GM19438 (cell line): ENCODE measurements around the gene CNTNAP4.

Experiments
- ATAC-seq: cut with Tn5 transposase; IDR thresholded peaks from one replicate; pipeline ENCODE4 v1.9.1; 2021; ENCODE audit warnings: low read depth; ENCODE audit not compliant: unreplicated experiment

CNTNAP4 gene

DNA sequence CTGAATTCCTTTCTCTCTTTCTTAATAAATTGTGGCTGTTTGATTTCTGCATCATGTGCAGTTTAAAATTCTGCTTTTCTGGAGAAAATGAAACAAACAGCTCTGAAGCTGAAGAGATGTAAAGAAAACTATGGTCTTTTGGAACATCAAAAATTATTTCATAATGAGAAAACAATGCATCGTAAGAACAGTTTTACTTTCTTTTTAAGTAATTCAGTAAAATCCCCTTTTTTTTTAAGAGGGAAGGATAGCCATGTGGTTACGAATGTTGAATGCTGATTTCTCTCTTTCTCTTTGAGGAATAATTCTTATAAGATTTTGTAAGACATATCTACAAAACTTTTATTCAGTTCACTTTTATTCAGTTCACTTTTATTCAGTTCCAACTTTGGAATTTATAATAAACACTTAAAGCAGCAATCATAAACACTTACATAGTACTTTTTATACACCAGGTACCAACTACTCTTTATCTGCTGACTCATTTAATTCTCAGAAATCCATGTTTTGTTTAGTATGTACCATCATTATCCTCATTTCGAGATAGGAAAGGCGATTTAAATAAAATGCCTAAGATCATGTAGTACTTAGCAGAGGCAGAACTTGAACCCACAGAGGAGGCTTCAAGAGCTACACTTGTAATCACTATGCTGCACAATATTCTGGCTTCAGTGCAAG lies 26.6 kb downstream of the CNTNAP4 start:
- ATAC-seq = no peak

DNA sequence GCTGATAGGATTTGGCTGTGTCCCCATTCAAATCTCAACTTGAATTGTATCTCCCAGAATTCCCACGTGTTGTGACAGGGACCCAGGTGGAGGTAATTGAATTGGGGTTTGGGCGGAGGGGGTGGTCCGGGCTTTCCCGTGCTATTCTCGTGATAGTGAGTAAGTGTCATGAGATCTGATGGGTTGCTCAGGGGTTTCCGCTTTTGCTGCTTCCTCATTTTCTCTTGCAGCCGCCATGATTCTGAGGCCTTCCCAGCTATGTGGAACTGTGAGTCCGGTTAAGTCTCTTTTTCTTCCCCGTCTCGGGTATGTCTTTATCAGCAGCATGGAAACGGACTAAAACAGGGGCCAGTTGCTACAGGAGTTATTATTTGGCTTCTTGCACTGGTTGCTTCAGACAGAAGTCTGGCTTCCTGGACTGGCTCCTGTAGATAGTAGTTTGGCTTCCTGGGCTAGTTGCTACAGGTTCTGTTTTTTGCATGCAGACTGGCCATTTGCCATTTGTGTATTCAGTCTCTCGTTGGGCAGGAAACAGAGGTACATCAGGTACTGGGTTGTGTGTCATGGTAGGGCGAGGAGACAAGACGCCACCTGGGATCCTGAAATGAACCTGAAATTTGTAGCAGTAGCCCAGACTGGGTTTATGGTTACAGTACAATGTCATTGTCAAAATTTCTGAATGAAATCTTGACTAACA lies 32.6 kb downstream of the CNTNAP4 start:
- ATAC-seq = no peak

DNA sequence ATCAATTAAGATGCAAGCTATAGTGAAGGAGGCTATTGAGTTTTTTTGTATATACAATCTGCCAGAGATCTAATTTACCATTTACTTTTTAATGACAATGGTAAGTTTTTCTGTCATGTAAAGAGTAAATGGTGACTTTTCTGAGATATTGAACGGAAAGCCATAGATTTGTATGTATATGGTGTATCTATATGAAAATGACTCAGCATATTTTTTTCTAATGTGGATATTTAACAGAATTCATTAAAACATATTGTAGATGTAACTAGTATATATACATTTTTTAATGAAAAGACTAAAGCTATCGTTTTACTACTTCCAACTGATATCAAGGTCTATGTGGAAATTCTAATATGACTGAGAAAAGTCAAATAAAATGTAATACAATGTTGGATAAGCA lies 34.1 kb downstream of the CNTNAP4 start:
- no peak for ATAC-seq

DNA sequence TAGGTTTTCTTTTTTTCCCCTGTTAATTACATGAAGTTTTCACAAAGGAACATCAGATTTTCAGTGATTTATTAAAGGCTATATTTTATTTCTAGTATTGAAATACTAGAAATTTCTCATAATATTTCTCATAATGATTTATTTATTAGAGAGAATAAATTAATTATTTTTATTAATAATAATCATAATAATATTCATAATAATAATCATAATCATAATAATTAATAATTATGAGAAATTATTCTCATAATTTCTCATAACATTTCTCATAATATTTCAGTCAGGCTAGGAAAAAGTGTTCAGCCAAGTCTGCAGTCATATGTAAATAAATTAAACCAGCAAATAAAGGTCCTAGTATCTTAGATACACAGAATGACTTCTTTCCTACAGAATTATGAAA lies 41.4 kb downstream of the CNTNAP4 start:
- no peak for ATAC-seq

DNA sequence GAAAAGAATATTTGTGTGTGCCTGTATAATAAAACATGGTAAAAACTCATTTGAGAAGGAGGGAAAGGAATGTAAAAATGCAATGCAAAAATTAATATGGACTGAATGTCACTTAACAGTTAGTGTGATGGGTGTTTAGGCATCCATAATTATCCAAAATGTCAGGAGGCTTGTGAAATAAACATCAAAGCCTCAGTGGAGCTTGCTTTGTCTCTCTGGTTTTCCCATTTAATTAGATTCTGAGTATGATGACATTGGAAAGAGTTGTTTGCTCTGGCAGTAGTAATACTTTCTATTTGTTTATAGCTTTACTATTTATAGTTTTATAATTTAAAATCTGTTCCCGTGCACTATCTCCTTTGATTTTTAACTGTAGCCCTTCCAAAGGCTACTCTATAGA lies 51.9 kb downstream of the CNTNAP4 start:
- no peak for ATAC-seq

DNA sequence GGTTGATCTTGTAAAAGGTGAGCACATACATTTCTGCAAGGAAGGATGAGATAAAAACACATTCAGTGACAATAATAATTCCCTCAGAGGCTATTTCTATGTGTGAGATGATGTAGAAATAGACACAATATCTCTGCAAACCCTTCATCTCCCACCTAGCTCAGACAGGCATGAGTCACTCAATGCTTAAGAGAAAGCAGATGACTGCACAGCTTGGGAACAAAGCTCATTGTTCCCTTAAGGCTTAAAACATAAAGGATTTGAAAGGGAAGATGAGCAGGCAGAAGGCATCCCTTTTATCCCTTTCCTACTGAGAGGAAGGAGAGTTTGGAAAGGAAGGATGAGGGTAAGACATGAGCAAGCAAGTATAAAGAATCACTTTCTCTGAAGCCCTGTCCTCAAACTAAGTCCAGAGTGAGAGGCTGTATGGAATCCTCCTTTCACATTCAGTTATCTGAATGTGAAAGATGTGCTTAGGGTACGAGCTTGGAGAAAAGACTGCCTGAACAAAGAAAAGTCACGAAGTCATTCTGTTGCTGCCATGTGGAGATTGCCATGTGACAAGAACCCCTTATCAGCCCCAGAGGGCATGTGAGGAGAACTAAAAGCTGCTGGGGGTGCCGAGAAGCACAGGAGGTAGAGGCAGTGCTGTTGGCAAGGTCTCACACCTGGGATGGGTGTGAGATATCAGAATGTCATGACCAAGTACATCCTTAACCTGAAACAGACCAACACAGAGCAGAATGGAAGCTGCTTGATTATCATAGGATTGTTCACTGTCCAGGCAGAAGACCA lies 58.2 kb downstream of the CNTNAP4 start:
- no peak for ATAC-seq

DNA sequence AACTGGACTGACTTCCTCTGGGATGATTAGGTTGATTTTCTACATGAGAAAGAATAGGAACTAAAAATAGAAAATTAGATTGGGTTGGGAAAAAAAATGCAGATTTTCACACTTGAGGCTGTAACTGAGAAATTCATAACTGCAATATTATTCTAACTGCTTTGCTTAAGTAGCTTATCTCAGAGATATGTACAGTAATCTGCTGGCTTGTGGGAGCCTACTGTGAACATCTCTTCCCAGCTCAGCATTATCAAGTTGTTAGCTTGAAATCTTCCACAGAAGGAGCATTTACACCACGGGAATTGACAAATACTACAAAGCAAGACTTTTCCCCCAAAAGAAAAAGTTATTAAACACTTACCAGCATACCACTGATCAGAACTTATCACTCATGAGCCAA lies 58.9 kb downstream of the CNTNAP4 start:
- ATAC-seq = no peak

DNA sequence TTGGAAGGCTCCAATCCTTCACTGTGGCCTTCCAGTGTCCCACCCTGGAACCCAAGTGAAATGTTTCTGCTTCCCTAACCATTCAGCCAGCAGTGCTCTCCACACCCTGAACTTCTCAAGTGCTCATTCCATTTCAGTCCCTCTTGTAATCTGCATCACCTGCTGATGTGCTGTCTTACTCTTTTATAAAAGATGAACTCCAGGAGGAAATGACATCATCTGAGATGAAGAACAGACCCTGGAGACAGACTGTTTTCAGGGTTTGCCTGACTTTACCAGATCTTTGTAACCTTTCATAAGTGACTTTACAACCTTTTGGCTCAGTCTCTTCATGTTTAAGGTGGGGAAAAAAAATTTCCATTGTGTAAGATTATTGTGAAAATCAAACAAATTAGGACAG lies 61.3 kb downstream of the CNTNAP4 start:
- ATAC-seq = no peak

DNA sequence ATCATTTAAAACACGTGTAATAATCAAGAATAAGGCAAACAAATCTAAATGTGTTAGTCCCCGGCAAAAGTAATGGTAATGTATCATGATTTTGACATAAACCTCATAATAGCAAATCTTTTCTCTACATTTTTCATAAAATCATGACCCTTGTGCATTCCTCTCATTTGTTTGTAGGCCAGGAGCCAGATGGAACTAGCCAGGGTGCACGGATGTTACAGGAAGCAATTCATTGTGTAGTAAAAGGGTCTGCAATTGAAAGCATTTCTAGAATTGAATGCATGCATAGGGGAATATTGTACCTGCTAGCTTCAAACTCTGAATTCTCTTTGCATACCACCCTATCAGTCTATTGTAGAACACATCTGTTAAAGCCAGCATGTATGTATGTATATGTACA lies 66.6 kb downstream of the CNTNAP4 start:
- ATAC-seq = no peak

DNA sequence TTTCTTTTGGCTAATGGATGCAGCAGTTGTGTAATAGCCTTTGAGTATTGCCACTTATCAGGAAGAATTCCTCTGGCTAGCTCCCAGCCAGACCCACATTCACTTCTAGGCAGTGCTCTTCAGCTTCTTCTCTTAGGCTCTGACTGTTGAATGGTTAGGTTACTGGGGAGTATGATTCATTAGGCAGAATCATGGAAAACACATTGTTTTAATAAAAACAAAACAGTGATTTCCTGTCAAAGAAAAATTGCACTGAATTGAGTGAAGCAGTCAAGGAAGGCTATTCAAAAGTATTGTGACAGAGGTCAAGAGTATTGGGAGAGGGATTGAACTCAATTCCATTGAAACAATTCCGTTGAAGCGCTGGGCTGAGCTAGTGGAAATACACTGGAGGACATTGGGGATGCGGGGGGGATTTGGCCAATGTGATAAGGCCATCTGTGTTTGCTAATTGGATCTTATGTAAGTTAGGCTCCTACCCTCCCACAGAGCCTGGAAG lies 68.0 kb downstream of the CNTNAP4 start:
- ATAC-seq = no peak

DNA sequence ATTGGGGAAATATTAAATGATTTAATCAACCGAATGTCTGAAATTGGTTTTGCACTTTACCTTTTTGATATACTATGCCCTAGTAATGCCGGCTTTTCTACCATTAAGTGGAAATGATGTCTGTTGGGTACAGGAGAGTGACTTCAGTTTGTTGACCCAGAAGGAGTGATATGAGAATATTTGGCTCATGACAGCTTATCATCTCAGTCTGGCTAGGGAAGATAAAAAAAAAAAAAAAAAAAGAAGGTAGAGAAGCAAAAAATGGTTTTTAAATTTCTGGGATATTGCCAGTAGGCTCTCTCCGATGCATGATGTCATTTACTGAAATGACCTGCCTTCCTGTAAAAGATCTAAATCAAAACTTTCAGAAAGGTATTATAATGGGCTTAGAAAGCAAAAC lies 69.0 kb downstream of the CNTNAP4 start:
- no peak for ATAC-seq

DNA sequence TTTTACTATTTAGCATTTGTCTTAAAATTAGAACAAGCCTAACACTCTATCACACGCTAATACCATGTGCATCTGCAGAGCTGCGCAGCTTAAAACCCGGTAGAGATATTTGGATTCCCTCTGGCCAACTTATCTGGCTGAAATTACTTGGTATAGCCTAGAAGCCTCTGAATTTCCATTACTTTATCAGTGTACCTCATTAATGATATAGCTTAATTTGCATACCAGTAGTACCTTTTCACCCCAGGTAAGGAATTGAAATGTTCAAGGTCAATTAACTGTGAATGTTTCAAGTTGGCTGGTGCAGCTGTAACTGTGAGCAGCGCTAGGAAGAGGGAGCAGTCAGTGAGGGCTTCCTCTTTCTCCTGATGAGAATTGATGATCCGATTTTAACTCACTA lies 74.2 kb downstream of the CNTNAP4 start:
- ATAC-seq = no peak

DNA sequence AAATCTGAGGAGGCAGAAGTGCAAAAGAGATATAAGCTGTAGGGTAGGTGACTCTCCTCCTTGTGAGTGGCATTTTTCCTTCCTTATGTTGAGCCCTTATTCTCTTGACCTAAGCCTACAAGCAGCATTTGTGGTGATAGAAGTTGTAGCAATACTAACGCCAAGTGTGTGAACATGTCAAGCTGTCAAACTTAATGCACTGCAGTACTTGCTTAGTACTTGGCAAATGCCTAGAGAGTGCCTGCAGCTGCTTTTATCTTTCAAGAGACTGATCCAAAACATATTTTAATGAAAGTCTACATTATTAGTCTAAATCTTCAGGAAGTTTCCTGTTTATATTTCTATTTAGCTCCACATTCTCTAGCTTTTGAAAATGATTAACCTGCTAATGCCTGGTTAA lies 83.2 kb downstream of the CNTNAP4 start:
- ATAC-seq = no peak

DNA sequence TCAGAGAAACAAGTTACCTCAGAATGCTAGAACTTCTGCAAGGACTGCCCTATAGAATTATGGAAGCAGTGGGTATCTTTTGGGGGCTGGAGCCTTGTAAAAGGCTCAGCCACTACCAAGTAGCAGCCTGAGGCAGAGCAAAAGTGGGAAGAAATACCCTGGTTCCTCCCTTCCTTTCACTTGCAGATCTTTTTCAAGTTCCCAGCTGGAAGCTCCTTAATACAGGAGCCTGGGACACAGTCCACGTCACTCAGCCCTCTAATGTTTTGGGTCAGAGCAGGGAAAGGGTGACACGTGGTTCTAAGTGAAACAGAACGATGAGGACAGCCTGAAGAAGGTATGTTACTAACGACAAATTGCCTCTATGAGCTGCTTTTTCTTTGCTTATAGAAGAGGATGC lies 93.1 kb downstream of the CNTNAP4 start:
- ATAC-seq = no peak

DNA sequence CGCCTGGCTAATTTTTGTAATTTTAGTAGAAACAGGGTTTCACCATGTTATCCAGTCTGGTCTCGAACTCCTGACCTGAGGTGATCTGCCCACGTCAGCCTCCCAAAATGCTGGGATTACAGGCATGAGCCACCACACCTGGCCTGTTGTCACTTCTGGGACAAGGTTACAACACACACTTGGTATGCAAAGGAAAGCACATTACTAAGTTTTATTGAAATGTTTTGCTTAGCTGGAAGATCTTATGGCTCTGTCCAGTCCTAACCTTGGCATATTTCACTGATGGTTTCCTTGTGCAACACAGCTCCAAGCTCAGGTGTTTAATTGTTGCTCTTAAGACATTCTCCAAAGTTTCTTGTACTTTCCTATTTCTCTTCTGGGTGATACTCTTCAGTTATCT lies 94.2 kb downstream of the CNTNAP4 start:
- no peak for ATAC-seq

DNA sequence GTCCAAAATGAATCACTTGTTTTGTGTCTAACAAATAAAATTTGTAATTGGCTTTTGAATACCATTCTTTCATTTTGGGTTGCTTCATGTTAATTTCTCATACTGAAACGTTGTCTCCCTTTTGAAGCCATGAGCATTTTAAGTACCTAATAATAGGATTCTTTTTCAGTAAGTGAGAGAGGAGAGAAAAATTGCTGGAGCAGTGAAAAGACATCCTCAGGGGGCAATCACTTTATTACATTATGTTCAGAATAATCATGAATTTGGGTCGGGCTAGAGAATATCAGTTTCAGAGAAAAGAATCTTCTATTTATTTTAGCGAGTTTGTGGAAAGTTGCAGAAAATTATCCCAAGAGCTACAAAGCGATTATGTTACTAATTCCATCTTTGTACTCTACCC lies 96.8 kb downstream of the CNTNAP4 start:
- ATAC-seq = no peak

DNA sequence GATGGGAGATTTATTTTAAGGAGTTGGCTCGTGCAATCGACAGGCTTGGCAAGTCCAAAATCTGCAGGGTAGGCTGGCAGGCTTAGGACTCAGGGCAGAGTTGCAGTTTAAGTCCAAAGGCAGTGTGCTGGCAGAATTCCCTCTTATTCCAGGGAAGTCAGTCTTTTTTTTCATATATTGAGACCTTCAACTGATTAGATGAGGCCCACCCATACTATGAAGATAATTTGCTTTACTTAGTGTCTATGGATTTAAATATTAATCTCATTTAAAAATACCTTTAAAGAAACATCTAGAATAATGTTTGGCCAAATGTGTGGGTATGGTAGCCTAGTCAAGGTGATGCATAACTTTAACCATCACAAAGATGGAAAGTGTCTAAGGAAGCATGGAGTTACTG lies 99.8 kb downstream of the CNTNAP4 start:
- no peak for ATAC-seq

DNA sequence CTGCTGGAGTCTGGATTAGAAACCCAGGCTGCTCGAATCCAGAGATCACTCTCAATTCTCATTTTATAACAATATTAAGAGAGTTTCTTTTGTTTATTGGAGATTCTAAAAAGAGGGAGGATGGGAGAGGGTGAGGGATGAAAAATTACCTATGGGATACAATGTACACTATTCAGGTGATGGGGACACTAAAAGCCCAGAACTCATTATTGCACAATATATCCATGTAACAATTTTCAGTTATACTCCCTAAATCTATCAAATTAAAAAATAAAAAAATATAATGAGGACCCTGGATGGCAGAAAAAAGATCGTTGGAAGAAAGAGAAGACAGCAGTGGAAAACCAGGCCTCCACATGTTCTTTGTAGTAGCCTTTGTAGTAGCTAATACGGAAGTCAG lies 100.8 kb downstream of the CNTNAP4 start:
- ATAC-seq = no peak

DNA sequence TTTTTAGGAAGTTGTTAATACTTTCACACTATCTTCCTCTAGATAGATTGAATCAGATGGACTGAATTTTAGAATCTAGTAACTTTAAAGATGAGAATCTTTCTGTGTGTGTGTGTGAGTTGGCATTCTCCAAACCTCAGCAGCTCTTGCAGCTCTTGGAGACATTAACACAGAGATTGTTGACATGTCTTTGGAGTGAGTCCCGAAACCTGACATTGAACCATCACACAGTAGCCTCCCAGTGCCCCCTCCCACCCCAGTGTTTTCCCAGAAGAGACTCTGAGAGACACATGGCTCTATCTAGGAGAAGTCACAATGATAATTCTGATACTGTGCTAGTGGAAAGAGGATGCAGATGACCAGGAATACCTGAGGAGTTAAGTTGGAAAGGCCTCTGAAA lies 103.9 kb downstream of the CNTNAP4 start:
- no peak for ATAC-seq

DNA sequence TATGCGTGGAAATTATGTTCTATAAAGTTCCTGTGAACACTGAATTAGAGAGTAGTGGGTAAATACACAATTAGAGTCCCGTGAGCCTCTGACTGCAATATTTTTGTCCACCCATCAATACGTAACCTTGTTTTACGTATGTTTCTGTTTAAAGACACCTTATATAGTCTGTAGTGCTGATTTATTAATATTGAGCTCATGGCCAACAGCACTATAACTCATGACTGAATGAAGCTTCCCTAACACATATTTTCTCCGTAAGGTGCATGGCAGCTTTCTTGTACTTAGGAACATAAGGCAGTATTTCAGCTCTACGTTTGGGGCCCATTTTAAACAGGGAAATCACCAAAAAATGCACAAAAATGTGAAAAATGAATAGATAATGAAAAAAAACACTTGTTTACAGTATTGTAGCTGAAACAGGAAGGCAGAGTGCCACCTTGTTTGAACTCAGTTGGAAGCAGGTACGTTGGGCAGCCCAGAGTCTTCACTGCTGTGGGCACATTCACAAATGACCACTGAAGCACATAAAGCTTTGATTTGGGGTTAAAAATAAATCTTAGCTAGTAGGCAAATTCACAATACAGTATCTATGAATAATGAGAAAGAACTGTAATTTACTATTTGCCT lies 108.5 kb downstream of the CNTNAP4 start:
- ATAC-seq = no peak

DNA sequence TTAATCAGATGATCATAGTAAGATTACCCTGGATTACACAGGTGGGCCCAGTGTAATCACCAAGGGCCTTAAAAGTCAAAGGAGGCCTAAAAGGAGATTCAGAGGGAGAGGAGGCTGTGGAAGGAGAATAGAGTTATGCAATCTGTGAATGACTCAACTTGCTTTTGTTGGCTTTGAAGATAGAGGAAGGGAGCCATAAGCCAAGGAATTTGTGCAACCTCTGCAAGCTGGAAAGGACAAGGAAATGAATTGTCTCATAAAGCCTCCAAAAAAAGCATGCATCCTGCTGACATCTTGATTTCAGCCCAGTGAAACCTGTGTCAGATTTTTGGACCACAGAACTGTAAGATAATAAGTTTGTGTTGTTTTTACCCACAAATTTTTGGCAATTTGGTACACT lies 109.6 kb downstream of the CNTNAP4 start:
- no peak for ATAC-seq
